LNCAP (cell line): ENCODE results near the gene DIAPH3.

Experiments used
- CTCF ChIP-seq: fragments of 450-650 bp; IDR thresholded peaks from 2 replicates; pipeline ENCODE4 v1.5.1; 2017; ENCODE audit warnings: mild to moderate bottlenecking

Gene DIAPH3

DNA sequence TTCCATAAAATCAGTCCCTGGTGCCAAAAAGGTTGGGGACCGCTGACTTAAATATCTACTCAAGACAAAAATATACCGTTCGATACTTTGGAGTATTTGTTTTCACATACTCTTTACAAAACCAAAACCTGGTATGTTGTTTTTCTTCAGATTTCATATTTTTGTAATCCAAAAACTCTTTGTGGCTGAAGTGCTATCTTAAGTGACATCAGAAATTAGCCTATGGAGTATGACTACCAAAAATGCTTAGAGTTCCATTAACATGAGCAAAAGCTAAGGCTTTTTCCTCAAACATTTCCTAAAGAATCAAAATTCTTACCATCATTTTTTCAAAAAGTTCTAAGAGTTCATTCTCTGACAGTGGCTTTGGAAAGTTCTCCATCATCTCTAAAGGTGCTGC, 52.0 kb downstream of the DIAPH3 start:
- no peak for TF ChIP-seq CTCF

- no peak for TF ChIP-seq CTCF
These were observed 54.4 kb downstream of the DIAPH3 start for GRCh38 chr13:60109285-60109684.

- TF ChIP-seq CTCF = no peak
These were observed 55.1 kb downstream of the DIAPH3 start for GRCh38 chr13:60108589-60108988.

- no peak for TF ChIP-seq CTCF
These were observed 63.9 kb downstream of the DIAPH3 start for GRCh38 chr13:60099631-60100420.

DNA sequence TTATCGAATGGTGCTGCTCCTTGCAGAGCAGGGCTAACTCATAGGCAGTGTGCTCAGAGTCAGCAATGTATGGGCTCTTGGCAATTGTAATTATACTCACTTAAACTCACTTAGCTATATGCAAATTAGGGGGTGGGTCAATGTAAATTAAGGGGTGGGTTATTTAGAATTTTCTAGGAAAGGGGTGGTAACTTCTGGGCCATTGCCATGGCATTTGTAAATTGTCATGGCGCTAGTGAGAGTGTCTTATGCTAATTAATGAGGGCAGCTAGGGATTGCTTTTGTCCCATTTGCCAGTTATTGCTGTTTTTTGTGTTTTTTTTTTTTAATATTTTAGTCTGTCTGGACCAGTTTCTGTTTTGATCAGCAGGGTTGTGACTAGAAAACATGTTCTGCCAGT, 68.4 kb downstream of the DIAPH3 start:
- no peak for TF ChIP-seq CTCF

GRCh38 chr13:60094385-60095088, 69.2 kb downstream of the DIAPH3 start:
- no peak for TF ChIP-seq CTCF

GRCh38 chr13:60093425-60094019, 70.2 kb downstream of the DIAPH3 start:
- no peak for TF ChIP-seq CTCF
